ENCODE results near the gene C11orf58.

The C11orf58 gene

DNA sequence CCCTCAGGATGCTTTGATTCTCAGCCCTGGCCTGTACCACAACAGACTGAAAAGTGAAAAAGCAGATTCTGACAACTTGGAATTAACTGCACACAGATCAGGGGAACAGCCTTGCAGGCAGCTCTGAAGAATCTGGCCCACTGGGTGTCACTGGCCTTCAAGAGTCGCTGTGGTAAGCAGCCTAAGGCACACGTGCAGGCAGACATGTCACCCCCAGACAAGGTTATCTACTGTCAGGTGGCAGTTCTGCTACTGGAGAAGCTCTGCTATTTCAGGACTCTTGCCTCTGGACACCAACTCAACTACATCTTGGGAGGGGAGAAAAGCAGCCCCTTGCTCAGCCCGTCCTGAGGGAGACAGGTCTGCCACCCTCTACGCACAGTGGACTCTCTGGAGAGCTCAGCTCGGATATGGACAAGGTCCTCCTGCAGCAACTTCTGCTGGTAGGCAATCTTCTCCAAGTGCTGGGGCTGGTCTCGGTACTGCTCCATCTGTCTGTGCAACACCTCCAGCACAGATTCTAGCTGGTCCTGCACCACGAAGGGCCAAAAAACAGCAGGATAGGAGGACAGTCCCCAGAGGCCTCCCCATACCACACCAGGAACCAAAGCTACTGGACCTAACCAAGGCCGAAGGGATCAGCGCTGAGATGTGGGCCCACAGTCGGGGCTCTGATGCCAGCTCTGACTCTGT is 63.0 kb downstream of the C11orf58 start:
- DNase-seq (ENCODE audit: low read depth in 4 of 4, low spot score in 1 of 4) = no peak

DNA sequence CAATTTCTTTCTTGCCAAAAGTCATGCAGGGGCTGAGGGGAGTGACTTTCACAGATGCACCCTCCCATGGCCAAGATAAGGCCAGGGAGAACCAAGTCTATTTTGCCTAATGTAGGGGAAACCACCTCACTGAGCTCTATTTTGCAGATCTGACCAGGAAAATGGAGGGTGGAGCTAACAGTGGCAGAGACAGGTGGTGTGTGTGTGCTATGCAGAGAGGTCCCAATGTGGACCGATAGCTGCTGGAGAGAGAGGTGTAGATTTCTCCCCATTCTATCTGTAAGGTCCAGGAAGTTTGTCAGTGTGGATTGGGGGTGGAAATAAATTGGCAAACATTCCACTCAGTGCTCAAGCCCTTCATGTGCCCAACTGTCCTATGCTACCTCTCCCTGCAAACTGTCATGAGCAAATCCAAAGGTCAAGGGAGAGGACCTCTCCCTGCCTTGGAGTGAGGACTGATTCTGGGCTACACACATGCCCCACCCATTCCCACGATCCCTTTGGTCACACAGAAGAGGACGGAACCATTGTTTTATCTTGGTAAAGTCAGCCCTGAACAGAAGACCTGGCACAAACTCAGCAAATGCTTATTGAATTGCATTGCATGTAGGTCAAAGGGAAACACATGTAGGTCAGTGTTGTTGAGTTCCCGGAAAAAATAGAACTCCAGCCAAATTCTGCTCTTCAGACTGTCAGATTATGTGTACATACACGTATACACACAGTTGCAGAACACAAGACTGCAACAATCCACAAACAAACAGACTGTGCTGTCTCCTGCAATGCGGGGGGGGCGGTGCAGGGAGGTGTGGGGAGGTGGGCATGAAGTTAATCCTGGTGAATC is 65.9 kb downstream of the C11orf58 start:
- no peak for DNase-seq (ENCODE audit: low read depth in 4 of 4, low spot score in 1 of 4)

DNA sequence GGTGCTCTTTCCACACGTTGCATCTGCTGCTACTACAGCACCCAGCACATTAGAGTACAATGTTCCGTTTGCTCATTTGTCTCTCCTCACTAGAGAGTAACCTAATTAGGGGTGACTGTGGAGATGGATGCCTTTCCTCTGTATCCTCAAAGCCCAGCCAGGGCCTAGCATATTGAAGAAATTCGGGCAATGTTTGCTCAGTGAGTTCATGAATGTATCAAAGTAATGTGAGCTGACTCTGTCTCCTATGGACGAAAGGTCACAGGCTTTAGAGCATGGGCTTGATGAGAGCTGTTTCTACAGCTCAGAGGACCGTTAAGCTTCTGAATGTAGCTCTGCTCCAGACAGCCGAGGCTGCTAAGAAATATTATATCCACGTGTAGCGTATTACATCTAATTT is 67.5 kb downstream of the C11orf58 start:
- no peak for DNase-seq (ENCODE audit: low read depth in 4 of 4, low spot score in 1 of 4)

DNA sequence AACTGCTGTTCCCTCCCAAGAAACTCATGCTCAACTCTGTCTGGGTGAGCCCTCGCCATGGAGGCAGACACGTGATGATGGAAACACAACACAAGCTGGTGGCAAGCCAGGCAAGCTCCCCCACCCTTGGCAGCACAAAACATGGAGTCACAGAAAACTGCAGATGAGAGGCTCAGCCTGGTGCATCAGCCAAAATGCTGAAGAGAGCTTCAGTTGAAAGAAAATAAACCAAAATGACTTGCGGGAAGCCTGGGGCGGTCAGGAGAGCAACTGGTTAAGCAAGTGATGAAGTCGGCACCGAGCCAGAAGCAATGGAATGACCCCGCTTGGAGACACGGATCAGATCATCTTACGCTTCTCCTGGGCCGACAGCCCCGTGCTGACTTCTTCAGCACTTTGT is 68.3 kb downstream of the C11orf58 start:
- no peak for DNase-seq (ENCODE audit: low read depth in 4 of 4, low spot score in 1 of 4)

DNA sequence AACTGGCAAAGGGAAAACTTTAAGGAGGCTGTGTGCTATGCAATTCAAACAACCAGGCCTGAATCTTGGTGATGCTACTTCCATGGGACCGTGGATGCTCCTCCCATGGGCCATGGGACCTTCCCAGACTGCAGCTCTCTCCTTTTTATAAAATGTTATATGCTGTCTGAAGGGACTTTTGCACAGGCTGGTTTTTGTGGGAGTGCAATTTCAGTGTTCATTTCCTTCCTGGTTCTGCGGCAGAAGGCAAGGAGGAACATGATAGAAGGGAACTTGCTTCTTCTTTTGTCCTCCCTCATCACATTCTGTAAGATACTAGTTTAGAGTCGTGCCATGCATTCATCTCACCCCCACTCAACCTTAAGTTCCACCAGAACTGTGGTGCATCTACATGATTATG is 68.9 kb downstream of the C11orf58 start:
- DNase-seq (ENCODE audit: low read depth in 4 of 4, low spot score in 1 of 4) = no peak
